ENCODE results near the gene CHRM5.

- TF ChIP-seq CTCF (conservative IDR thresholded peaks at IDR 0.05) = no peak
- no peak for TF ChIP-seq ZFX (IDR thresholded peaks at IDR 0.05)
Observed at GRCh38 chr15:34019369-34019990, 51.2 kb downstream of the CHRM5 start.
